Cardiac muscle cell (in vitro differentiated cells and primary cell): Measurements from ENCODE around the gene TFAP2B. TPM values are rescaled to one million over a fixed set of nuclear protein-coding genes. Genes with fewer than 3 reads are reported as not detected.

ENCODE experiments used
- DNase-seq, 2 donors: peaks; one replicate each; pipeline versions ENCODE4 v3.0.0 to v3.0.0-alpha.2; 2010 to 2017; ENCODE audit warnings: low read depth in 1 of 2, low spot score in 1 of 2
- H3K27ac ChIP-seq: fragments of 200-600 bp; sonication (generic); 2 replicates; pipeline ENCODE4 v1.5.1; 2016
- H3K27me3 ChIP-seq: fragments of 200-600 bp; sonication (generic); 2 replicates; pipeline ENCODE4 v1.6.0; 2016; ENCODE audit warnings: control low read depth
- H3K36me3 ChIP-seq: fragments of 200-600 bp; sonication (generic); 2 replicates; pipeline ENCODE4 v1.5.1; 2016; ENCODE audit warnings: control low read depth
- H3K4me1 ChIP-seq: fragments of 200-600 bp; sonication (generic); 2 replicates; pipeline ENCODE4 v1.8.1; 2017; ENCODE audit warnings: low read depth, mild to moderate bottlenecking, mixed run types
- H3K4me3 ChIP-seq: fragments of 200-600 bp; sonication (generic); 2 replicates; pipeline ENCODE4 v1.5.1; 2016; ENCODE audit warnings: mild to moderate bottlenecking
- H3K9me3 ChIP-seq: fragments of 200-600 bp; sonication (generic); 2 replicates; pipeline ENCODE4 v1.5.1; 2017; ENCODE audit warnings: low read depth, mild to moderate bottlenecking, control low read depth
- CTCF ChIP-seq: IDR thresholded peaks from 2 replicates; pipeline ENCODE4 v1.5.1; 2012; ENCODE audit warnings: low read depth, mild to moderate bottlenecking, low read length
- polyA plus RNA-seq: library from polyadenylated mRNA; unstranded; fragments of >200 nt; fragmentation: Nextera tagmentation; extraction: Ambion mirVana; gene quantifications from 2 replicates; pipeline ENCODE4 v1.2.1, GENCODE V29; 2016
- total RNA-seq: library from RNA; depleted of rRNA; stranded (reverse); fragments of >200 nt; gene quantifications from 2 replicates; pipeline ENCODE4 v1.2.3, GENCODE V29; 2016

TFAP2B gene
- total and polyA plus RNA-seq, 2 experiments from 2014 or later: not detected

GRCh38 chr6:50861692-50862091 lies 43.0 kb downstream of the TFAP2B start:
- no peaks in the 10 kb centered on the region for H3K9me3 ChIP-seq
- H3K4me3 ChIP-seq: no peak overlapping the region
- DNase-seq: no peak
- H3K27me3 ChIP-seq: peaks cover 6% of the 10 kb centered on the region
- no peaks in the 10 kb centered on the region for H3K36me3 ChIP-seq
- no peak for TF ChIP-seq CTCF
- no peaks in the 10 kb centered on the region for H3K4me1 ChIP-seq
- H3K27ac ChIP-seq: no peak overlapping the region

DNA sequence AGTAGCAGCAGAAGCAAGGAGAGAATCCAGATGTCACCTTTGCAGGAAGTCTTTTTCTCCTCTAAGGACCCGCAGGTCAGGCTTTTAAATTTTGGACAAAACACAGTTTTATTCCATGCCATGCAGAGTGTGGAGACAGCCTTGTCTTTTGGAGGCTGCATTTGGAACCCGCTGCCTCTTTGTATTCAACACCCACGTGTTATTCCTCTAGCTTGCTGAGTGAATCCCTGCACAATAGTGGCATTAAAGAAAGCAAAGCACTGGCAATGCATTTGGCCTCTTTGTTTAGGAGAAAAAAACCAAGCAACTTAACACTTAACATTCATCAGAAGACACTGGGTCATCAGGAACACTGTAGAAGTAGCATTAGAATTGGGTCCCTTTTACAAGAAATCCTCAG lies 43.5 kb downstream of the TFAP2B start:
- Histone ChIP-seq H3K27me3 (peaks cover 6% of the 10 kb centered on the region), H3K4me3 (no peak overlapping the region), H3K4me1 (no peaks in the 10 kb centered on the region), H3K36me3 (no peaks in the 10 kb centered on the region), H3K9me3 (no peaks in the 10 kb centered on the region), H3K27ac (no peak overlapping the region)
- no peak for TF ChIP-seq CTCF
- DNase-seq: no peak

DNA sequence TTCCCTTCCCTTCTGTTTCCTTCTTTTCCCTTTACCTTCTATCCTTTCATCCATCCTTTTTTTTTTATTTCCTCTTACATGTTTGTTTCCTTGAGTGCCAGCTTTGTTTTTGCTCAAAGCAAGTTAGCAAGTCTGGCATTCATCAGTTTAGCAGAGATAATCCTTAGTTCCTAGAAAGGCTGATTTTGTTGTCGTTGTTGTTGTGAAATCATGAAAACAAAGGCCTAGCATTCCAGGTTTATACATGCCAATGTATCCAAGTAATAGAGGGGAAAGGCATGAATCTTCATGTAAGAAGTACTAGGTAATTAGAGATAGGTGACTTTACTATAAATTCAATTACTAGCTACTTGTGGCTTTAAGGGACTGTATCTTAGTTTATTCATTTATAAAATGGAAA lies 45.9 kb downstream of the TFAP2B start:
- no peak for DNase-seq
- H3K27ac ChIP-seq: no peak overlapping the region
- no peak overlapping the region for H3K4me3 ChIP-seq
- H3K36me3 ChIP-seq: no peaks in the 10 kb centered on the region
- TF ChIP-seq CTCF: no peak
- no peaks in the 10 kb centered on the region for H3K4me1 ChIP-seq
- no peaks in the 10 kb centered on the region for H3K27me3 ChIP-seq
- H3K9me3 ChIP-seq: no peaks in the 10 kb centered on the region

DNA sequence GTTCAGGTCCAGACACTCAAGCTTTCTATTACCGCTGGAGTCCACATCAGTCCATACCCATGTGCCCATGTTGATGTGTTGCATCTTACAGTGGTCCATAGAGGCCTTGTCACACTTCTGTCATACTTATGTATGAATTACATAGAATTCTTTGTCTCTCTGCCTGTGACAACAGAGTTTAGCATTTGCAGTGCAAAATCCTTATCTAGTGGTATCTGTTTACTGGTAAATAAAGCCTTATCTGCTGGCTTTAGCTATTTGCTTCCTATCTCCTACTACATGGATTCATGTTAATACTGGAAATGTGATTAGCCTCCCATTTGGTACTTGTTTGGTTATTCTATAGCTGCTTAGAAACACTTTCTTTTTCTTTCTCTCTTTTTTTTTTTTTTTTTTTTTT lies 49.8 kb downstream of the TFAP2B start:
- no peak overlapping the region for H3K27ac ChIP-seq
- no peaks in the 10 kb centered on the region for H3K9me3 ChIP-seq
- DNase-seq: no peak
- no peaks in the 10 kb centered on the region for H3K27me3 ChIP-seq
- no peak overlapping the region for H3K4me3 ChIP-seq
- no peak for TF ChIP-seq CTCF
- no peaks in the 10 kb centered on the region for H3K36me3 ChIP-seq
- no peaks in the 10 kb centered on the region for H3K4me1 ChIP-seq

GRCh38 chr6:50873167-50873566 lies 54.5 kb downstream of the TFAP2B start:
- no peak for TF ChIP-seq CTCF
- Histone ChIP-seq H3K9me3 (no peaks in the 10 kb centered on the region), H3K4me3 (no peak overlapping the region), H3K27me3 (no peaks in the 10 kb centered on the region), H3K4me1 (no peaks in the 10 kb centered on the region), H3K36me3 (no peaks in the 10 kb centered on the region), H3K27ac (no peak overlapping the region)
- DNase-seq: no peak

DNA sequence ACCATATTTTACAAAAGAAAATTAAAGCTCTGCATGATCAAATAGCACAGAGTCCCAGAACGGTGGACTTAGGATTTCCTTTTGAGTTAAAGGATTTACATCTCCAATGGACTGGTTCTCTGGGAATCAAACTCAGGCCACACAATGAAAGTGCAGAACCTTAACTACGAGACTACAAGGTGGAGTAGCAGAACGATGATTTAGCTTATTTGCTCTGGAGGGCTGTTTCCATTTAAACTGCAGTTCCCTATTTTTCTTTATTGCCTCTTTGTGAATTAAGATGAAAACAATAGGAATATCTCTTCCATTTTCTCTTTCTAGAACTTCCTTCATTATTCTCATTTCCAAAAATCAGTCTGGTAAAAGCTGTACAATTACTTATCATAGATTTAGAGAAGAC lies 65.7 kb downstream of the TFAP2B start:
- no peak for TF ChIP-seq CTCF
- H3K4me1 ChIP-seq: no peaks in the 10 kb centered on the region
- no peak for DNase-seq
- H3K27me3 ChIP-seq: peaks cover 5% of the 10 kb centered on the region
- H3K4me3 ChIP-seq: no peak overlapping the region
- no peaks in the 10 kb centered on the region for H3K9me3 ChIP-seq
- H3K36me3 ChIP-seq: no peaks in the 10 kb centered on the region
- H3K27ac ChIP-seq: no peak overlapping the region
